ENCODE results near the gene SMS. TPM values are rescaled to one million over a fixed set of nuclear protein-coding genes. Genes with fewer than 3 reads are reported as not detected.

Gene SMS
- total and polyA plus RNA-seq, 2 of the 4 experiments (the other 2 are of a cell fraction), result 176 to 230 TPM

- no peak overlapping the region for H3K14ac ChIP-seq (replicated peaks; ENCODE audit: low read depth, low read length)
- no peak overlapping the region for H2BK15ac ChIP-seq (ENCODE audit: low read depth, low read length)
- intact Hi-C loops (cut with micrococcal nuclease) (no loop called here), dilution Hi-C loops (cut with HindIII; ENCODE audit: low sequenced_read_pairs, unreplicated experiment) (no loop called here), in situ Hi-C loops (cut with MboI; ENCODE audit: low sequenced_read_pairs) (no loop called here)
- POLR2A ChIA-PET (ENCODE audit: unreplicated experiment), result no interaction called here
- DNase-seq, result no peak
- no peak overlapping the region for H3K56ac ChIP-seq (ENCODE audit: extremely low read depth, insufficient read depth, low read length)
- no peak overlapping the region for H3K4ac ChIP-seq (ENCODE audit: low read depth, low read length)
- H2AFZ ChIP-seq (replicated peaks; ENCODE audit: low read length, poor library complexity), result no peak overlapping the region
- H3K27ac ChIP-seq (ENCODE audit: insufficient read depth, low read length), result no peak overlapping the region
- H3K4me1 ChIP-seq (ENCODE audit: control insufficient read depth, insufficient read depth, low read length), result 0 out of 2 replicates have a peak, but pooled peaks cover 2% of the 10 kb centered on the region
- H2BK120ac ChIP-seq (ENCODE audit: low read depth, low read length), result no peak overlapping the region
- H3K27me3 ChIP-seq (ENCODE audit: control insufficient read depth, insufficient read depth, low read length), result no peaks in the 10 kb centered on the region
- no peak overlapping the region for H3K4me2 ChIP-seq (ENCODE audit: low read depth, low read length)
- no peaks in the 10 kb centered on the region; a peak in 1 of 4 replicates for H3K79me1 ChIP-seq (ENCODE audit: low read depth in 1 of 2, low read length in 2 of 2)
- no peak overlapping the region for H2BK20ac ChIP-seq (ENCODE audit: low read depth, low read length)
- no CpG with 5 or more reads among the region's 6 CpGs for WGBS, 2 experiments (ENCODE audit: extremely low coverage in 2 of 2, insufficient read length in 1 of 2)
- H3K9me1 ChIP-seq (ENCODE audit: insufficient read depth, low read length), result no peaks in the 10 kb centered on the region
- H2AK9ac ChIP-seq (replicated peaks; ENCODE audit: low read depth, low read length, poor library complexity), result no peak overlapping the region
- H3K9ac ChIP-seq (ENCODE audit: low read depth, low read length), result no peak overlapping the region
- no peak for ATAC-seq (ENCODE audit: low read depth)
- no peak overlapping the region for H4K91ac ChIP-seq (ENCODE audit: insufficient read depth, low read depth, low read length)
- no peak overlapping the region for H3K4me3 ChIP-seq (ENCODE audit: insufficient read depth, low read depth, low read length)
- no TSS peak for BruUV-seq (replicated peaks)
- peaks cover 10% of the 10 kb centered on the region for H3K36me3 ChIP-seq (ENCODE audit: control insufficient read depth, insufficient read depth, low read length)
- no peak overlapping the region for H2AK5ac ChIP-seq (ENCODE audit: low read depth, low read length)
- H3K23ac ChIP-seq (ENCODE audit: low read depth, low read length), result no peak overlapping the region
- H4K5ac ChIP-seq (ENCODE audit: low read depth, low read length), result no peak overlapping the region
- H2BK5ac ChIP-seq (ENCODE audit: low read depth, low read length, poor library complexity, severe bottlenecking), result no peak overlapping the region
- H3K18ac ChIP-seq (ENCODE audit: low read depth, low read length), result no peak overlapping the region
- H3K9me3 ChIP-seq (ENCODE audit: control insufficient read depth, insufficient read depth, low read length), result no peaks in the 10 kb centered on the region
- CTCF ChIA-PET, result no interaction called here
- no peak for TF ChIP-seq RAD21 (IDR thresholded peaks at IDR 0.05; ENCODE audit: low read length)
- TF ChIP-seq USF2 (IDR thresholded peaks at IDR 0.05; ENCODE audit: low read depth, low read length), result no peak
- no peak for TF ChIP-seq MAFK (IDR thresholded peaks at IDR 0.05; ENCODE audit: low read depth, low read length)
- TF ChIP-seq, protein P1, sequence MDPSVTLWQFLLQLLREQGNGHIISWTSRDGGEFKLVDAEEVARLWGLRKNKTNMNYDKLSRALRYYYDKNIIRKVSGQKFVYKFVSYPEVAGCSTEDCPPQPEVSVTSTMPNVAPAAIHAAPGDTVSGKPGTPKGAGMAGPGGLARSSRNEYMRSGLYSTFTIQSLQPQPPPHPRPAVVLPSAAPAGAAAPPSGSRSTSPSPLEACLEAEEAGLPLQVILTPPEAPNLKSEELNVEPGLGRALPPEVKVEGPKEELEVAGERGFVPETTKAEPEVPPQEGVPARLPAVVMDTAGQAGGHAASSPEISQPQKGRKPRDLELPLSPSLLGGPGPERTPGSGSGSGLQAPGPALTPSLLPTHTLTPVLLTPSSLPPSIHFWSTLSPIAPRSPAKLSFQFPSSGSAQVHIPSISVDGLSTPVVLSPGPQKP (IDR thresholded peaks at IDR 0.05; ENCODE audit: borderline replicate concordance, low read depth, low read length), result no peak
- no peak for TF ChIP-seq CEBPB (IDR thresholded peaks at IDR 0.05; ENCODE audit: low read depth, low read length)
- no peak for TF ChIP-seq SMC3 (IDR thresholded peaks at IDR 0.05; ENCODE audit: low read depth, low read length)
- TF ChIP-seq NFE2L2 (IDR thresholded peaks at IDR 0.05; ENCODE audit: low read depth, low read length), result no peak
- TF ChIP-seq BHLHE40 (IDR thresholded peaks at IDR 0.05; ENCODE audit: low read depth, low read length), result no peak
- no peak for TF ChIP-seq MXI1 (IDR thresholded peaks at IDR 0.05; ENCODE audit: borderline replicate concordance, low read depth, low read length)
- no peak for TF ChIP-seq CHD1 (IDR thresholded peaks at IDR 0.05; ENCODE audit: low read depth, low read length)
- TF ChIP-seq POLR2A (IDR thresholded peaks at IDR 0.05; ENCODE audit: low read depth, low read length), result no peak
- TF ChIP-seq, protein P2, sequence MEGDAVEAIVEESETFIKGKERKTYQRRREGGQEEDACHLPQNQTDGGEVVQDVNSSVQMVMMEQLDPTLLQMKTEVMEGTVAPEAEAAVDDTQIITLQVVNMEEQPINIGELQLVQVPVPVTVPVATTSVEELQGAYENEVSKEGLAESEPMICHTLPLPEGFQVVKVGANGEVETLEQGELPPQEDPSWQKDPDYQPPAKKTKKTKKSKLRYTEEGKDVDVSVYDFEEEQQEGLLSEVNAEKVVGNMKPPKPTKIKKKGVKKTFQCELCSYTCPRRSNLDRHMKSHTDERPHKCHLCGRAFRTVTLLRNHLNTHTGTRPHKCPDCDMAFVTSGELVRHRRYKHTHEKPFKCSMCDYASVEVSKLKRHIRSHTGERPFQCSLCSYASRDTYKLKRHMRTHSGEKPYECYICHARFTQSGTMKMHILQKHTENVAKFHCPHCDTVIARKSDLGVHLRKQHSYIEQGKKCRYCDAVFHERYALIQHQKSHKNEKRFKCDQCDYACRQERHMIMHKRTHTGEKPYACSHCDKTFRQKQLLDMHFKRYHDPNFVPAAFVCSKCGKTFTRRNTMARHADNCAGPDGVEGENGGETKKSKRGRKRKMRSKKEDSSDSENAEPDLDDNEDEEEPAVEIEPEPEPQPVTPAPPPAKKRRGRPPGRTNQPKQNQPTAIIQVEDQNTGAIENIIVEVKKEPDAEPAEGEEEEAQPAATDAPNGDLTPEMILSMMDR (conservative IDR thresholded peaks at IDR 0.05; ENCODE audit: low read depth, low read length), result no peak
- TF ChIP-seq RFX5 (IDR thresholded peaks at IDR 0.05; ENCODE audit: low read depth, low read length), result no peak
- no peak for TF ChIP-seq RCOR1 (IDR thresholded peaks at IDR 0.05; ENCODE audit: insufficient replicate concordance, low read length)
- TF ChIP-seq MAZ (IDR thresholded peaks at IDR 0.05; ENCODE audit: borderline replicate concordance, low read depth, low read length), result no peak
- TF ChIP-seq FOS (IDR thresholded peaks at IDR 0.05; ENCODE audit: low read depth, low read length), result no peak
- H4K8ac ChIP-seq (ENCODE audit: low read depth in 2 of 2, low read length in 2 of 2), result no peak overlapping the region
- H4K20me1 ChIP-seq (ENCODE audit: insufficient read depth, low read length), result no peaks in the 10 kb centered on the region
Measured at GRCh38 chrX:21982311-21982710, 41.8 kb downstream of the SMS start.
